ENCODE results near the gene U2AF1L4.

Gene U2AF1L4

DNA sequence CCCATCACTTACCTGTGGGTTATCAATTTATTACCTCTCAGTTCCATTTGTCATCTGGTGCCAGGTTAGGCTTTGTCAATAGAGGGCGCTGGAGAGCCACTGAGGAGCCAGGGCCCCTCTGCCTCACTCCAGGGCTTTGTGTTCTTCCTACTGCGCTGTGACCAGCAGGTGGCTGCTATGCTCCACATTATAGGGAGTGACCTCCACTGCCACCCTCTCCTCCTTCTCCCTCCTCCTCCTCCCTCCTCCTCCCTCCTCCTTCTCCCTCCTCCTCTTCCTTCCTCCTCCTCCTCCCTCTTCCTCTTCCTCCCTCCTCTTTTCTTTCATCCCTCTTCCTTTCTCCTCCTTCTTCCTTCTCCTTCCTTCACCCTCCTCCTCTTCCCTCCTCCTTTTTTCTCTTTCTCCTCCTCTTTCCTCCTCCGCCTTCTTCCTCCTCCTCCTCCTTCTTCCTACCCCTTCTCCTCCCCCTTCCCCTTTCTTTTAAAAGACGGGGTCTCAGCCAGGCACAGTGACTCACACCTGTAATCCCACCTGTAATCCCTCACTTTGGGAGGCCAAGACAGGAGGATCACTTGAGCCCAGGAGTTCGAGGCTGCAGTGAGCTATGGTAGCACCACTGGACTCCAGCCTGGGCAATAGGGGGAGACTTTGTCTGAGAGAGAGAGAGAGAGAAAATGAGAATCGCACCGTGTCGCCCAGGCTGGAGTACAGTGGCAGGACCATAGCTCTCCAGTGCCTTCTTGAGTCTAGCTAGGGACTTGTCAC is 51.2 kb downstream of the U2AF1L4 start (continued):
- no peak for TF ChIP-seq YY2 (tag by site-specific recombination; IDR thresholded peaks at IDR 0.05)
- TF ChIP-seq ZSCAN16 (tag by site-specific recombination; IDR thresholded peaks at IDR 0.05), result peak; percentile 86
- TF ChIP-seq, protein P1, sequence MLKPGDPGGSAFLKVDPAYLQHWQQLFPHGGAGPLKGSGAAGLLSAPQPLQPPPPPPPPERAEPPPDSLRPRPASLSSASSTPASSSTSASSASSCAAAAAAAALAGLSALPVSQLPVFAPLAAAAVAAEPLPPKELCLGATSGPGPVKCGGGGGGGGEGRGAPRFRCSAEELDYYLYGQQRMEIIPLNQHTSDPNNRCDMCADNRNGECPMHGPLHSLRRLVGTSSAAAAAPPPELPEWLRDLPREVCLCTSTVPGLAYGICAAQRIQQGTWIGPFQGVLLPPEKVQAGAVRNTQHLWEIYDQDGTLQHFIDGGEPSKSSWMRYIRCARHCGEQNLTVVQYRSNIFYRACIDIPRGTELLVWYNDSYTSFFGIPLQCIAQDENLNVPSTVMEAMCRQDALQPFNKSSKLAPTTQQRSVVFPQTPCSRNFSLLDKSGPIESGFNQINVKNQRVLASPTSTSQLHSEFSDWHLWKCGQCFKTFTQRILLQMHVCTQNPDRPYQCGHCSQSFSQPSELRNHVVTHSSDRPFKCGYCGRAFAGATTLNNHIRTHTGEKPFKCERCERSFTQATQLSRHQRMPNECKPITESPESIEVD (tag by site-specific recombination; IDR thresholded peaks at IDR 0.05), result no peak
- TF ChIP-seq, protein P2, sequence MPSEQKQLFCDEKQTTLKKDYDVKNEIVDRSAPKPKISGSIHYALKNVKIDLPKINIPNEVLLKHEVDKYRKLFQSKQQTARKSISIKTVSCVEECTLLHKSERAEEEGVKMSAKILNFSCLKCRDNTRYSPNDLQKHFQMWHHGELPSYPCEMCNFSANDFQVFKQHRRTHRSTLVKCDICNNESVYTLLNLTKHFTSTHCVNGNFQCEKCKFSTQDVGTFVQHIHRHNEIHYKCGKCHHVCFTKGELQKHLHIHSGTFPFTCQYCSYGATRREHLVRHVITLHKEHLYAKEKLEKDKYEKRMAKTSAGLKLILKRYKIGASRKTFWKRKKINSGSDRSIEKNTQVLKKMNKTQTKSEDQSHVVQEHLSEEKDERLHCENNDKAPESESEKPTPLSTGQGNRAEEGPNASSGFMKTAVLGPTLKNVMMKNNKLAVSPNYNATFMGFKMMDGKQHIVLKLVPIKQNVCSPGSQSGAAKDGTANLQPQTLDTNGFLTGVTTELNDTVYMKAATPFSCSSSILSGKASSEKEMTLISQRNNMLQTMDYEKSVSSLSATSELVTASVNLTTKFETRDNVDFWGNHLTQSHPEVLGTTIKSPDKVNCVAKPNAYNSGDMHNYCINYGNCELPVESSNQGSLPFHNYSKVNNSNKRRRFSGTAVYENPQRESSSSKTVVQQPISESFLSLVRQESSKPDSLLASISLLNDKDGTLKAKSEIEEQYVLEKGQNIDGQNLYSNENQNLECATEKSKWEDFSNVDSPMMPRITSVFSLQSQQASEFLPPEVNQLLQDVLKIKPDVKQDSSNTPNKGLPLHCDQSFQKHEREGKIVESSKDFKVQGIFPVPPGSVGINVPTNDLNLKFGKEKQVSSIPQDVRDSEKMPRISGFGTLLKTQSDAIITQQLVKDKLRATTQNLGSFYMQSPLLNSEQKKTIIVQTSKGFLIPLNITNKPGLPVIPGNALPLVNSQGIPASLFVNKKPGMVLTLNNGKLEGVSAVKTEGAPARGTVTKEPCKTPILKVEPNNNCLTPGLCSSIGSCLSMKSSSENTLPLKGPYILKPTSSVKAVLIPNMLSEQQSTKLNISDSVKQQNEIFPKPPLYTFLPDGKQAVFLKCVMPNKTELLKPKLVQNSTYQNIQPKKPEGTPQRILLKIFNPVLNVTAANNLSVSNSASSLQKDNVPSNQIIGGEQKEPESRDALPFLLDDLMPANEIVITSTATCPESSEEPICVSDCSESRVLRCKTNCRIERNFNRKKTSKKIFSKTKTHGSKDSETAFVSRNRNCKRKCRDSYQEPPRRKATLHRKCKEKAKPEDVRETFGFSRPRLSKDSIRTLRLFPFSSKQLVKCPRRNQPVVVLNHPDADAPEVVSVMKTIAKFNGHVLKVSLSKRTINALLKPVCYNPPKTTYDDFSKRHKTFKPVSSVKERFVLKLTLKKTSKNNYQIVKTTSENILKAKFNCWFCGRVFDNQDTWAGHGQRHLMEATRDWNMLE (tag by site-specific recombination; conservative IDR thresholded peaks at IDR 0.05; ENCODE audit: low read depth), result no peak
- TF ChIP-seq, protein P3, sequence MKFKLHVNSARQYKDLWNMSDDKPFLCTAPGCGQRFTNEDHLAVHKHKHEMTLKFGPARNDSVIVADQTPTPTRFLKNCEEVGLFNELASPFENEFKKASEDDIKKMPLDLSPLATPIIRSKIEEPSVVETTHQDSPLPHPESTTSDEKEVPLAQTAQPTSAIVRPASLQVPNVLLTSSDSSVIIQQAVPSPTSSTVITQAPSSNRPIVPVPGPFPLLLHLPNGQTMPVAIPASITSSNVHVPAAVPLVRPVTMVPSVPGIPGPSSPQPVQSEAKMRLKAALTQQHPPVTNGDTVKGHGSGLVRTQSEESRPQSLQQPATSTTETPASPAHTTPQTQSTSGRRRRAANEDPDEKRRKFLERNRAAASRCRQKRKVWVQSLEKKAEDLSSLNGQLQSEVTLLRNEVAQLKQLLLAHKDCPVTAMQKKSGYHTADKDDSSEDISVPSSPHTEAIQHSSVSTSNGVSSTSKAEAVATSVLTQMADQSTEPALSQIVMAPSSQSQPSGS (tag by site-specific recombination; IDR thresholded peaks at IDR 0.05; ENCODE audit: low read depth), result no peak
- TF ChIP-seq, protein P4, sequence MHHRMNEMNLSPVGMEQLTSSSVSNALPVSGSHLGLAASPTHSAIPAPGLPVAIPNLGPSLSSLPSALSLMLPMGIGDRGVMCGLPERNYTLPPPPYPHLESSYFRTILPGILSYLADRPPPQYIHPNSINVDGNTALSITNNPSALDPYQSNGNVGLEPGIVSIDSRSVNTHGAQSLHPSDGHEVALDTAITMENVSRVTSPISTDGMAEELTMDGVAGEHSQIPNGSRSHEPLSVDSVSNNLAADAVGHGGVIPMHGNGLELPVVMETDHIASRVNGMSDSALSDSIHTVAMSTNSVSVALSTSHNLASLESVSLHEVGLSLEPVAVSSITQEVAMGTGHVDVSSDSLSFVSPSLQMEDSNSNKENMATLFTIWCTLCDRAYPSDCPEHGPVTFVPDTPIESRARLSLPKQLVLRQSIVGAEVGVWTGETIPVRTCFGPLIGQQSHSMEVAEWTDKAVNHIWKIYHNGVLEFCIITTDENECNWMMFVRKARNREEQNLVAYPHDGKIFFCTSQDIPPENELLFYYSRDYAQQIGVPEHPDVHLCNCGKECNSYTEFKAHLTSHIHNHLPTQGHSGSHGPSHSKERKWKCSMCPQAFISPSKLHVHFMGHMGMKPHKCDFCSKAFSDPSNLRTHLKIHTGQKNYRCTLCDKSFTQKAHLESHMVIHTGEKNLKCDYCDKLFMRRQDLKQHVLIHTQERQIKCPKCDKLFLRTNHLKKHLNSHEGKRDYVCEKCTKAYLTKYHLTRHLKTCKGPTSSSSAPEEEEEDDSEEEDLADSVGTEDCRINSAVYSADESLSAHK (tag by site-specific recombination; IDR thresholded peaks at IDR 0.05), result peak; percentile 73; the same call in 1 of the 2 replicates
- no peak for TF ChIP-seq ZNF140 (tag by site-specific recombination; IDR thresholded peaks at IDR 0.05)
- TF ChIP-seq ZNF660 (tag by site-specific recombination; IDR thresholded peaks at IDR 0.05), result peak; percentile 99
- TF ChIP-seq ZNF521 (tag by site-specific recombination; IDR thresholded peaks at IDR 0.05), result no peak
- peak; percentile 56; the same call in 1 of the 2 replicates for TF ChIP-seq ZBTB7A (tag by site-specific recombination; IDR thresholded peaks at IDR 0.05; ENCODE audit: low read depth)
- TF ChIP-seq ZNF146 (tag by site-specific recombination; IDR thresholded peaks at IDR 0.05), result peak; percentile 27; the same call in 1 of the 2 replicates
- peak; percentile 65; the same call in 1 of the 2 replicates for TF ChIP-seq ZNF423 (tag by site-specific recombination; IDR thresholded peaks at IDR 0.05)
- TF ChIP-seq, protein P5, sequence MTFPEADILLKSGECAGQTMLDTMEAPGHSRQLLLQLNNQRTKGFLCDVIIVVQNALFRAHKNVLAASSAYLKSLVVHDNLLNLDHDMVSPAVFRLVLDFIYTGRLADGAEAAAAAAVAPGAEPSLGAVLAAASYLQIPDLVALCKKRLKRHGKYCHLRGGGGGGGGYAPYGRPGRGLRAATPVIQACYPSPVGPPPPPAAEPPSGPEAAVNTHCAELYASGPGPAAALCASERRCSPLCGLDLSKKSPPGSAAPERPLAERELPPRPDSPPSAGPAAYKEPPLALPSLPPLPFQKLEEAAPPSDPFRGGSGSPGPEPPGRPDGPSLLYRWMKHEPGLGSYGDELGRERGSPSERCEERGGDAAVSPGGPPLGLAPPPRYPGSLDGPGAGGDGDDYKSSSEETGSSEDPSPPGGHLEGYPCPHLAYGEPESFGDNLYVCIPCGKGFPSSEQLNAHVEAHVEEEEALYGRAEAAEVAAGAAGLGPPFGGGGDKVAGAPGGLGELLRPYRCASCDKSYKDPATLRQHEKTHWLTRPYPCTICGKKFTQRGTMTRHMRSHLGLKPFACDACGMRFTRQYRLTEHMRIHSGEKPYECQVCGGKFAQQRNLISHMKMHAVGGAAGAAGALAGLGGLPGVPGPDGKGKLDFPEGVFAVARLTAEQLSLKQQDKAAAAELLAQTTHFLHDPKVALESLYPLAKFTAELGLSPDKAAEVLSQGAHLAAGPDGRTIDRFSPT (tag by site-specific recombination; IDR thresholded peaks at IDR 0.05), result peak; percentile 88; the same call in 1 of the 2 replicates
- no peak; the same call in none of the 2 replicates for TF ChIP-seq ZNF843 (tag by site-specific recombination; IDR thresholded peaks at IDR 0.05)
- TF ChIP-seq, protein P6, sequence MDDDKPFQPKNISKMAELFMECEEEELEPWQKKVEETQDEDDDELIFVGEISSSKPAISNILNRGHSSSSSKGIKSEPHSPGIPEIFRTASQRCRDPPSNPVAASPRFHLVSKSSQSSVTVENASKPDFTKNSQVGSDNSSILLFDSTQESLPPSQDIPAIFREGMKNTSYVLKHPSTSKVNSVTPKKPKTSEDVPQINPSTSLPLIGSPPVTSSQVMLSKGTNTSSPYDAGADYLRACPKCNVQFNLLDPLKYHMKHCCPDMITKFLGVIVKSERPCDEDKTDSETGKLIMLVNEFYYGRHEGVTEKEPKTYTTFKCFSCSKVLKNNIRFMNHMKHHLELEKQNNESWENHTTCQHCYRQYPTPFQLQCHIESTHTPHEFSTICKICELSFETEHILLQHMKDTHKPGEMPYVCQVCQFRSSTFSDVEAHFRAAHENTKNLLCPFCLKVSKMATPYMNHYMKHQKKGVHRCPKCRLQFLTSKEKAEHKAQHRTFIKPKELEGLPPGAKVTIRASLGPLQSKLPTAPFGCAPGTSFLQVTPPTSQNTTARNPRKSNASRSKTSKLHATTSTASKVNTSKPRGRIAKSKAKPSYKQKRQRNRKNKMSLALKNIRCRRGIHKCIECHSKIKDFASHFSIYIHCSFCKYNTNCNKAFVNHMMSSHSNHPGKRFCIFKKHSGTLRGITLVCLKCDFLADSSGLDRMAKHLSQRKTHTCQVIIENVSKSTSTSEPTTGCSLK (tag by site-specific recombination; IDR thresholded peaks at IDR 0.05), result no peak
- TF ChIP-seq ZNF302 (tag by site-specific recombination; IDR thresholded peaks at IDR 0.05; ENCODE audit: low read depth), result peak; percentile 86; the same call in 1 of the 2 replicates
- peak; percentile 98 for TF ChIP-seq ZFHX2 (tag by site-specific recombination; conservative IDR thresholded peaks at IDR 0.05)
- peak; percentile 98 for TF ChIP-seq ZNF501 (tag by site-specific recombination; IDR thresholded peaks at IDR 0.05)
- no peak for TF ChIP-seq ZNF23 (tag by site-specific recombination; IDR thresholded peaks at IDR 0.05; ENCODE audit: borderline replicate concordance)
- TF ChIP-seq, protein P7, sequence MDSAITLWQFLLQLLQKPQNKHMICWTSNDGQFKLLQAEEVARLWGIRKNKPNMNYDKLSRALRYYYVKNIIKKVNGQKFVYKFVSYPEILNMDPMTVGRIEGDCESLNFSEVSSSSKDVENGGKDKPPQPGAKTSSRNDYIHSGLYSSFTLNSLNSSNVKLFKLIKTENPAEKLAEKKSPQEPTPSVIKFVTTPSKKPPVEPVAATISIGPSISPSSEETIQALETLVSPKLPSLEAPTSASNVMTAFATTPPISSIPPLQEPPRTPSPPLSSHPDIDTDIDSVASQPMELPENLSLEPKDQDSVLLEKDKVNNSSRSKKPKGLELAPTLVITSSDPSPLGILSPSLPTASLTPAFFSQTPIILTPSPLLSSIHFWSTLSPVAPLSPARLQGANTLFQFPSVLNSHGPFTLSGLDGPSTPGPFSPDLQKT (IDR thresholded peaks at IDR 0.05; ENCODE audit: borderline replicate concordance, low read depth, low read length), result no peak
- TF ChIP-seq ZNF416 (tag by site-specific recombination; IDR thresholded peaks at IDR 0.05), result no peak
- peak; percentile 89; the same call in 1 of the 2 replicates for TF ChIP-seq KLF16 (tag by site-specific recombination; IDR thresholded peaks at IDR 0.05)

Data from HEK293 (cell line).